Effector memory CD8-positive, alpha-beta T cell (primary cell): ENCODE measurements around the gene DDI2.
A peak's percentile ranks its signal among the peaks of the same experiment; 100 is the strongest.
"Not testable (repeated sequence)": the region's sequence is repeated elsewhere in the genome, so short reads cannot be mapped to it uniquely, and the experiment has no call there.

ENCODE experiments used
- ATAC-seq: fragments of 150-1000 bp; cut with Tn5 transposase; replicated peaks from 2 replicates; pipeline ENCODE4 v1.10.0; 2021; ENCODE audit warnings: mild to moderate bottlenecking, moderate library complexity
- DNase-seq, 3 experiments: peaks; one replicate each; pipeline ENCODE4 v3.0.0; 2021
- H3K27ac Mint-ChIP-seq, 2 donors: one replicate each; pipeline ENCODE4 v1.8.0; 2022; ENCODE audit warnings: mild to moderate bottlenecking in 2 of 2, mixed read lengths in 2 of 2, moderate library complexity in 2 of 2
- H3K27me3 Mint-ChIP-seq, 2 donors: one replicate each; pipeline ENCODE4 v1.8.0; 2022; ENCODE audit warnings: mixed read lengths in 2 of 2
- H3K36me3 Mint-ChIP-seq: one replicate; pipeline ENCODE4 v1.8.0; 2022; ENCODE audit warnings: mild to moderate bottlenecking, moderate library complexity, mixed read lengths; ENCODE audit not compliant: insufficient read depth
- H3K4me1 Mint-ChIP-seq, 2 donors: one replicate each; pipeline ENCODE4 v1.8.0; 2022; ENCODE audit warnings: low read depth in 2 of 2, mixed read lengths in 2 of 2
- H3K4me3 Mint-ChIP-seq, 2 donors: one replicate each; pipeline ENCODE4 v1.8.0; 2022; ENCODE audit warnings: mild to moderate bottlenecking in 2 of 2, mixed read lengths in 2 of 2, moderate library complexity in 2 of 2
- H3K9me3 Mint-ChIP-seq, 2 donors: one replicate each; pipeline ENCODE4 v1.8.0; 2022; ENCODE audit warnings: mixed read lengths in 2 of 2

Gene DDI2

GRCh38 chr1:15584489-15585363 lies 32.5 kb upstream of the DDI2 start, which contains the start of gene AGMAT:
Gene AGMAT, minus strand, starts transcription at chr1:15585051. Its CDS starts 84 bp downstream, at chr1:15584967.
- Mint-ChIP-seq H3K4me3 (peak within 1 kb of the TSS; percentile 80 to 83), H3K4me1 (peaks cover 8% of the 10 kb centered on the region in 2 donors), H3K27me3 (no peaks in the 10 kb centered on the region), H3K27ac (peak within 1 kb of the TSS; percentile 78 to 82), H3K9me3 (no peaks in the 10 kb centered on the region), H3K36me3 (peaks cover 6% of the 10 kb centered on the region)
- peak; percentile 86 for ATAC-seq
- DNase-seq: peak; percentile 29 to 49 (median 30)

- no peak overlapping the region for H3K4me3 Mint-ChIP-seq
- H3K4me1 Mint-ChIP-seq: peaks cover 0 to 2% of the 10 kb centered on the region in 2 donors
- DNase-seq (no peak), ATAC-seq (no peak)
- H3K27me3 Mint-ChIP-seq: peaks cover 4 to 9% of the 10 kb centered on the region in 2 donors
- no peak overlapping the region for H3K27ac Mint-ChIP-seq
- no peaks in the 10 kb centered on the region for H3K9me3 Mint-ChIP-seq
- no peaks in the 10 kb centered on the region for H3K36me3 Mint-ChIP-seq
Measured at GRCh38 chr1:15592285-15592684, 25.0 kb upstream of the DDI2 start.

- no peak for ATAC-seq
- Mint-ChIP-seq H3K27me3 (peaks cover 6 to 31% of the 10 kb centered on the region in 2 donors), H3K4me3 (no peak overlapping the region), H3K4me1 (no peaks in the 10 kb centered on the region), H3K9me3 (no peaks in the 10 kb centered on the region), H3K36me3 (no peaks in the 10 kb centered on the region), H3K27ac (no peak overlapping the region)
- DNase-seq: no peak
Measured at GRCh38 chr1:15595809-15596617, 21.2 kb upstream of the DDI2 start.

GRCh38 chr1:15598436-15598835 lies 18.8 kb upstream of the DDI2 start:
- H3K4me3 Mint-ChIP-seq: no peak overlapping the region
- H3K9me3 Mint-ChIP-seq: no peaks in the 10 kb centered on the region
- peaks cover 6% of the 10 kb centered on the region for H3K36me3 Mint-ChIP-seq
- no peak for DNase-seq
- H3K4me1 Mint-ChIP-seq: peaks cover 3 to 6% of the 10 kb centered on the region in 2 donors
- no peak overlapping the region for H3K27ac Mint-ChIP-seq
- no peak for ATAC-seq
- peaks cover 6 to 31% of the 10 kb centered on the region in 2 donors for H3K27me3 Mint-ChIP-seq

GRCh38 chr1:15603050-15603965 lies 13.9 kb upstream of the DDI2 start:
- Mint-ChIP-seq H3K27me3 (peaks cover 0 to 11% of the 10 kb centered on the region in 2 donors), H3K36me3 (peaks cover 10% of the 10 kb centered on the region), H3K27ac (peak overlapping the region; percentile 68 to 89), H3K4me1 (peaks cover 10 to 12% of the 10 kb centered on the region in 2 donors), H3K9me3 (no peaks in the 10 kb centered on the region), H3K4me3 (peak overlapping the region; percentile 76 to 85)
- DNase-seq: peak; percentile 85 to 87 (median 87)
- ATAC-seq: peak; percentile 99

GRCh38 chr1:15603966-15604282 lies 13.3 kb upstream of the DDI2 start:
- Mint-ChIP-seq H3K4me3 (peak overlapping the region; percentile 76 to 85), H3K4me1 (peaks cover 10 to 12% of the 10 kb centered on the region in 2 donors), H3K27ac (peak overlapping the region in 1 of 2 donors; percentile 89)
- H3K36me3 Mint-ChIP-seq, H3K9me3 Mint-ChIP-seq, H3K27me3 Mint-ChIP-seq, ATAC-seq, DNase-seq: not testable (repeated sequence)

- H3K4me1 Mint-ChIP-seq: peaks cover 10 to 12% of the 10 kb centered on the region in 2 donors
- H3K4me3 Mint-ChIP-seq: peak overlapping the region in 1 of 2 donors; percentile 85
- ATAC-seq, H3K9me3 Mint-ChIP-seq, H3K27me3 Mint-ChIP-seq, DNase-seq, H3K27ac Mint-ChIP-seq, H3K36me3 Mint-ChIP-seq: not testable (repeated sequence)
Measured at GRCh38 chr1:15604400-15604799, 12.9 kb upstream of the DDI2 start.

- no peaks in the 10 kb centered on the region for H3K27me3 Mint-ChIP-seq
- ATAC-seq (no peak), DNase-seq (no peak)
- H3K9me3 Mint-ChIP-seq: no peaks in the 10 kb centered on the region
- H3K4me3 Mint-ChIP-seq: no peak overlapping the region
- H3K4me1 Mint-ChIP-seq: peaks cover 10 to 12% of the 10 kb centered on the region in 2 donors
- peaks cover 10% of the 10 kb centered on the region for H3K36me3 Mint-ChIP-seq
- no peak overlapping the region for H3K27ac Mint-ChIP-seq
Measured at GRCh38 chr1:15605398-15606383, 11.6 kb upstream of the DDI2 start.

- Mint-ChIP-seq H3K4me1 (no peaks in the 10 kb centered on the region), H3K4me3 (no peak overlapping the region), H3K27ac (no peak overlapping the region), H3K36me3 (no peaks in the 10 kb centered on the region), H3K27me3 (no peaks in the 10 kb centered on the region), H3K9me3 (no peaks in the 10 kb centered on the region)
- DNase-seq: no peak
- ATAC-seq: no peak
Measured at GRCh38 chr1:15609631-15610030, 7.6 kb upstream of the DDI2 start.

GRCh38 chr1:15610167-15610566 lies 7.1 kb upstream of the DDI2 start:
- Mint-ChIP-seq H3K36me3 (no peaks in the 10 kb centered on the region), H3K4me3 (no peak overlapping the region), H3K27ac (no peak overlapping the region), H3K27me3 (no peaks in the 10 kb centered on the region), H3K4me1 (no peaks in the 10 kb centered on the region), H3K9me3 (no peaks in the 10 kb centered on the region)
- ATAC-seq: no peak
- DNase-seq: no peak

- no peak for DNase-seq
- Mint-ChIP-seq H3K4me1 (peaks cover 24 to 32% of the 10 kb centered on the region in 2 donors), H3K27me3 (no peaks in the 10 kb centered on the region), H3K4me3 (peak overlapping the region; percentile 86 to 89), H3K9me3 (no peaks in the 10 kb centered on the region), H3K27ac (peak overlapping the region; percentile 90 to 96), H3K36me3 (peaks cover 17% of the 10 kb centered on the region)
- ATAC-seq: peak; percentile 0
Measured at GRCh38 chr1:15616373-15617172, 685 bp upstream of the DDI2 start.
